HepG2 (cell line): ENCODE results near the gene MLYCD. TPM values are rescaled to one million over a fixed set of nuclear protein-coding genes. Genes with fewer than 3 reads are reported as not detected.

ENCODE experiments used
- ARID4A ChIP-seq: sonication (generic); formaldehyde crosslinking; IDR thresholded peaks from 2 replicates; pipeline ENCODE4 v1.5.0; 2020; ENCODE audit warnings: mild to moderate bottlenecking, missing genetic modification reagents, borderline replicate concordance
- ASH2L ChIP-seq: fragments of 300-600, 200-600 bp; sonication (generic); IDR thresholded peaks from 2 replicates; pipeline ENCODE4 v1.7.0; 2017; ENCODE audit warnings: low read depth, mild to moderate bottlenecking, moderate library complexity, mixed read lengths, low read length; ENCODE audit not compliant: insufficient read length
- ATF4 ChIP-seq, 2 experiments: fragments of 450-650 bp in 1 of 2; sonication (generic) in 1 of 2; formaldehyde crosslinking; IDR thresholded peaks; 2 replicates each; pipeline versions ENCODE4 v1.5.0 to v1.8.0; 2020 to 2022; ENCODE audit warnings: mild to moderate bottlenecking in 1 of 2, missing genetic modification reagents in 1 of 2
- CTCF ChIP-seq: sonication (generic); formaldehyde crosslinking; IDR thresholded peaks from 2 replicates; pipeline ENCODE4 v1.5.0; 2020; ENCODE audit warnings: mild to moderate bottlenecking, missing genetic modification reagents, moderate library complexity
- ETV5 ChIP-seq: IDR thresholded peaks from 2 replicates; pipeline ENCODE4 v1.6.1; 2018; ENCODE audit warnings: missing biosample characterization, missing genetic modification reagents, inconsistent platforms, borderline replicate concordance
- GTF2F1 ChIP-seq: fragments of 150-350 bp; IDR thresholded peaks from 2 replicates; pipeline ENCODE4 v1.6.1; 2014; ENCODE audit warnings: low read length
- HMGXB4 ChIP-seq, 2 experiments: sonication (generic) in 1 of 2; formaldehyde crosslinking in 1 of 2; IDR thresholded peaks; 2 replicates each; pipeline versions ENCODE4 v1.4.0 to v1.6.1; 2018 to 2020; ENCODE audit warnings: missing genetic modification reagents in 2 of 2, borderline replicate concordance in 1 of 2, low read depth in 1 of 2, mild to moderate bottlenecking in 1 of 2, missing biosample characterization in 1 of 2
- NCOR1 ChIP-seq: fragments of 200-600 bp; sonication (generic); IDR thresholded peaks from 2 replicates; pipeline ENCODE4 v1.7.0; 2017; ENCODE audit warnings: antibody characterized with exemption, low read length, borderline replicate concordance
- PAX8 ChIP-seq: sonication (generic); formaldehyde crosslinking; IDR thresholded peaks from 2 replicates; pipeline ENCODE4 v1.8.0; 2022; ENCODE audit warnings: mild to moderate bottlenecking, missing genetic modification reagents, borderline replicate concordance
- REPIN1 ChIP-seq: sonication (generic); formaldehyde crosslinking; IDR thresholded peaks from 2 replicates; pipeline ENCODE4 v1.8.0; 2022; ENCODE audit warnings: missing genetic modification reagents, low read depth, mild to moderate bottlenecking, borderline replicate concordance
- YEATS4 ChIP-seq: sonication (generic); formaldehyde crosslinking; IDR thresholded peaks from 2 replicates; pipeline ENCODE4 v1.4.0; 2020; ENCODE audit warnings: missing genetic modification reagents, borderline replicate concordance
- ZFP36 ChIP-seq: fragments of 150-350 bp; IDR thresholded peaks from 2 replicates; pipeline ENCODE4 v1.6.1; 2018; ENCODE audit warnings: borderline replicate concordance, low read length, low read depth; ENCODE audit not compliant: partially characterized antibody
- ZNF10 ChIP-seq: sonication (generic); formaldehyde crosslinking; IDR thresholded peaks from 2 replicates; pipeline ENCODE4 v1.4.0; 2020; ENCODE audit warnings: mild to moderate bottlenecking, low read depth, missing genetic modification reagents, borderline replicate concordance
- ZNF205 ChIP-seq: IDR thresholded peaks from 2 replicates; pipeline ENCODE4 v1.6.1; 2018; ENCODE audit warnings: missing biosample characterization, missing genetic modification reagents
- ZNF251 ChIP-seq: sonication (generic); formaldehyde crosslinking; IDR thresholded peaks from 2 replicates; pipeline ENCODE4 v1.9.0; 2021; ENCODE audit warnings: mild to moderate bottlenecking, missing genetic modification reagents
- ZNF33A ChIP-seq: sonication (generic); formaldehyde crosslinking; IDR thresholded peaks from 2 replicates; pipeline ENCODE4 v1.5.1; 2020; ENCODE audit warnings: missing genetic modification reagents, mild to moderate bottlenecking, moderate library complexity, borderline replicate concordance
- ZNF468 ChIP-seq: sonication (generic); formaldehyde crosslinking; IDR thresholded peaks from 2 replicates; pipeline ENCODE4 v1.8.0; 2022; ENCODE audit warnings: mild to moderate bottlenecking, moderate library complexity, missing genetic modification reagents
- ZNF567 ChIP-seq: sonication (generic); formaldehyde crosslinking; IDR thresholded peaks from 2 replicates; pipeline ENCODE4 v1.8.1; 2023; ENCODE audit warnings: mild to moderate bottlenecking, missing genetic modification reagents, borderline replicate concordance
- polyA plus RNA-seq, 8 experiments: library from polyadenylated mRNA; depleted of rRNA in 3 of 8; stranded (reverse) in 7 of 8; unstranded in 1 of 8; fragments of >200 nt; fragmentation: Illumina TruSeq in 4 of 8; extraction: Trizol in 4 of 8; gene quantifications; 2 replicates each; pipeline versions ENCODE4 v1.2.1 to v1.2.3, GENCODE V29; 2011 to 2016; ENCODE audit warnings: low read depth in 4 of 8, missing spikeins in 1 of 8, mixed read lengths in 1 of 8; ENCODE audit not compliant: insufficient read depth in 1 of 8
- total RNA-seq, 5 experiments: library from RNA; depleted of rRNA; stranded (reverse); fragments of >200 nt; fragmentation: Illumina TruSeq; extraction: Trizol; gene quantifications; 2 replicates each; pipeline ENCODE4 v1.2.3, GENCODE V29; 2016; ENCODE audit warnings: low read depth in 1 of 5

The MLYCD gene
- total and polyA plus RNA-seq, 2 of the 13 experiments (the other 11 are each of a cell fraction or from before 2014, with no cell fraction given): 1.8 to 4.0 TPM

- TF ChIP-seq GTF2F1: no peak
- TF ChIP-seq ZNF33A (CRISPR knock-in tag): no peak
- no peak for TF ChIP-seq ZFP36
- TF ChIP-seq ZNF468 (CRISPR knock-in tag): no peak
- TF ChIP-seq REPIN1 (CRISPR knock-in tag): no peak
- TF ChIP-seq ASH2L: no peak
- no peak for TF ChIP-seq ZNF205
- 0 out of 4 replicates have a peak, but pooled peaks of 1 of the 2 experiments have one; percentile 52 for TF ChIP-seq HMGXB4 (CRISPR knock-in tag; IDR thresholded peaks at IDR 0.05; ENCODE audit: borderline replicate concordance in 1 of 2, low read depth in 1 of 2)
- TF ChIP-seq CTCF: peak; percentile 98
- TF ChIP-seq ATF4 (CRISPR knock-in tag; IDR thresholded peaks at IDR 0.05): no peak
- no peak for TF ChIP-seq ETV5 (CRISPR knock-in tag)
- no peak for TF ChIP-seq PAX8 (CRISPR knock-in tag)
- TF ChIP-seq ZNF10 (CRISPR knock-in tag): 0 out of 2 replicates have a peak, but pooled peaks have one; percentile 38
- no peak for TF ChIP-seq YEATS4 (CRISPR knock-in tag)
- TF ChIP-seq NCOR1: no peak
- no peak for TF ChIP-seq ARID4A (CRISPR knock-in tag)
- TF ChIP-seq ZNF251 (CRISPR knock-in tag): peak; percentile 44; the same call in 1 of the 2 replicates
- peak; percentile 54; the same call in 1 of the 2 replicates for TF ChIP-seq ZNF567
Measured at GRCh38 chr16:83956336-83957289, 57.7 kb downstream of the MLYCD start (continued).
